ENCODE measurements around the gene PIK3C2B.

Gene PIK3C2B

GRCh38 chr1:204479387-204480136 is 15.0 kb downstream of the PIK3C2B start:
- no peak for DNase-seq (ENCODE audit: low spot score)

GRCh38 chr1:204478921-204479320 is 15.7 kb downstream of the PIK3C2B start:
- no peak for DNase-seq (ENCODE audit: low spot score)

- DNase-seq (ENCODE audit: low spot score), result no peak
Measured at GRCh38 chr1:204478172-204478899, 16.3 kb downstream of the PIK3C2B start.

GRCh38 chr1:204477036-204477740 is 17.4 kb downstream of the PIK3C2B start:
- no peak for DNase-seq (ENCODE audit: low spot score)

GRCh38 chr1:204476563-204476962 is 18.0 kb downstream of the PIK3C2B start:
- no peak for DNase-seq (ENCODE audit: low spot score)

- DNase-seq (ENCODE audit: low spot score), result no peak
Measured at GRCh38 chr1:204475656-204476432, 18.8 kb downstream of the PIK3C2B start.

- no peak for DNase-seq (ENCODE audit: low spot score)
Measured at GRCh38 chr1:204473400-204473965, 21.1 kb downstream of the PIK3C2B start.

- no peak for DNase-seq (ENCODE audit: low spot score)
Measured at GRCh38 chr1:204472660-204473059, 21.9 kb downstream of the PIK3C2B start.

GRCh38 chr1:204471687-204472086 is 22.9 kb downstream of the PIK3C2B start:
- DNase-seq (ENCODE audit: low spot score), result no peak

DNA sequence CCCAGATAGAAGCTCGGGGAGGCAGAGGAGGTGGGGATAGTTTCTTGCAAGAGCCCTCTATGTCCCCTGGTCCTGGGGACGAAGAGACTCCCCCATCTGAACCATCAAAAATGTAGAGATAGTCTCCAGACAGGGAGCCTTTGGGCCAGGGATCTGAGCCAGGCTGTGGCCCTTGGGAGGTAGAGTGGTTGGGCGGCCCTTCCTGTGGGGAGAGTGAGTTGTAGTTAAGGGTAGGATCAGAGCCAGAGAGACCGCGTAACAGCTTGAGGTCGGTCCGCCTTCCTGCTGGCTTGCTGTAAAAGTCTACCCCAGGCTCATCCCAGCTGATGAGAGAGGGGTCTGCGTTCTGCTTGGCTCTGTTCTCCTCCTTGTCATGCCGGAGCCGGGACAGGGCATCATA is 25.3 kb downstream of the PIK3C2B start:
- DNase-seq (ENCODE audit: low spot score), result no peak

DNA sequence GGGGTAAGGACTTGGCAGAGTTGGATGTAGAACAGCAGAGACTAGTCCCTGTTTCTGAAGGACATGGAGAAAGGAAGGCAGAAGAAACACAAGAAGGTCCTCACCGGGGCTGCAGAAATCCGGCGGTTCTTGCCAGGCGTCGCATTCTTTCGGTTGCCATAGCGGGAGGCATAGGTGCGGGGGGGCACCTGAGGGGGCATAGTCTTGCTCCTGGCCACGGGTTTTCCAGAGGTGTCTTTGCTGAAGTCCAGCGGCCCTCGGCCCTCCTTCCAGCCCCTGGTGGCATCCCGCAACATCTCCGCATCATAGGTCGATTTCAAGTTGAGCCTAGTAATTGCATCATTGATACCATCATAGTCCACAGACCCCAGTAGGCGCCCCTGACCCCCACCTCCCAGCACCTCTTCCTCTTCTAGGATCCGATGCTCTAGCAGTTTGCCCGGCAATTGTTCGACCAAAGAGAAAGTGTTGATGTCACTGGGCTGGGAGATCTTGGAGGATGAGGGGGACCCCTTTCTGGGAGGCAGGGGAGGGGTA is 25.8 kb downstream of the PIK3C2B start:
- DNase-seq (ENCODE audit: low spot score), result no peak

GRCh38 chr1:204468206-204468605 is 26.4 kb downstream of the PIK3C2B start:
- no peak for DNase-seq (ENCODE audit: low spot score)

GRCh38 chr1:204466416-204467405 is 27.9 kb downstream of the PIK3C2B start:
- DNase-seq (ENCODE audit: low spot score), result no peak

- DNase-seq (ENCODE audit: low spot score), result peak; percentile 52
Measured at GRCh38 chr1:204465546-204466415, 28.8 kb downstream of the PIK3C2B start.

- no peak for DNase-seq (ENCODE audit: low spot score)
Measured at GRCh38 chr1:204464701-204465100, 29.9 kb downstream of the PIK3C2B start.

DNA sequence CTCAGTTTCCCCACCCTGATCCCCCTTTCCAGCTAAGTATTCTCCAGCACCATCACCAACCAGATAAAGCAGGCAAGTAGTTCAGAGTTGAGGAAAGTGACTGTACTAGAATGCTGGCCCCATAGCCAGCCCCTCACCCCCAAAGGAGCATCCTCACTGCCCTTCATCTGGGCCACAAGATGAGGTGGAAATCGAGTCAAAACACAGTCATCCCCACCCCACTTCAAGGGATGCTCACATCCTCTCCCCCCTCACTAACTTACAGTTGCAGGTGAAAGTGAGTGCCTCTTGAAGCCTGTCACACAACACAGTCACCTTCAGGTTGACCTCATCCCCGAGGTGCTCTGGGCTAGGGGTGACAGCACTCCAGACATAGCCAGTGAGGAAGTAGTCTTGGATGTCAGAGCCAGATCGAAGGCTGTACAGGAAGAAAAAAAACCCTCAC is 30.4 kb downstream of the PIK3C2B start:
- no peak for DNase-seq (ENCODE audit: low spot score)

GRCh38 chr1:204463125-204464060 is 31.2 kb downstream of the PIK3C2B start:
- DNase-seq (ENCODE audit: low spot score), result no peak

DNA sequence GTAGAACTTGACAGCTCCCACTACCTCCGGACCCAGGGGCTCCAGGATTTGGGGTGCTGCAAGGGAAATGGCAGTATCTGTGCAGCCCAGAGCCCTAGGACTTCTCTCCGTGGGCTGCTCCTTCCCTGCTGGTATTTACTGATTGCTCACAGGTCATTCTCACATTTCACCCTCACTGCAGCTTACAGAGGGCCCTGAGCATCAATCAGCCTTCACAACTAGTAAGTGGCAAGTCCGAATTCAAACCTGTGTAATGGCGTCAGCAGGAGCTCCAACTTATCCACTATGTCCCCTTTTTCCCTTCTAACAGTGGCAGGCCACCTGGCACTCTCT is 32.4 kb downstream of the PIK3C2B start:
- DNase-seq (ENCODE audit: low spot score), result no peak
